H1 (cell line): ENCODE measurements around the gene DUSP7. TPM values are rescaled to one million over a fixed set of nuclear protein-coding genes. Genes with fewer than 3 reads are reported as not detected.

Experiments
- CTCF ChIA-PET: fragments of 300-600 bp; sonication (Branson Sonifier 250); formaldehyde crosslinking; loops from one replicate; lab custom pipeline; 2021; ENCODE audit not compliant: partially characterized antibody; lab: Charles Lee
- POLR2A ChIA-PET: fragments of 300-600 bp; sonication (Branson Sonifier 250); formaldehyde crosslinking; loops from one replicate; lab custom pipeline; 2021; ENCODE audit warnings: inconsistent platforms; ENCODE audit not compliant: partially characterized antibody; lab: Charles Lee
- DNase-seq, 2 experiments: peaks; one replicate each; pipeline versions ENCODE4 v3.0.0 to v3.0.0-alpha.2; 2010 to 2022; ENCODE audit warnings: low spot score in 2 of 2, low read depth in 1 of 2, mixed read lengths in 1 of 2
- FAIRE-seq: peaks from 2 replicates; lab custom pipeline; 2011; peaks lifted over from hg19 to GRCh38; lab: Jason Lieb, UNC
- H2AFZ ChIP-seq: 2 replicates; pipeline ENCODE4 v1.8.1; 2012; ENCODE audit warnings: low read length, inconsistent platforms
- H2AK5ac ChIP-seq: 2 replicates; pipeline ENCODE4 v1.6.1; 2013; ENCODE audit warnings: low read depth, low read length
- H2BK120ac ChIP-seq: replicated peaks from 2 replicates; pipeline ENCODE3; 2013; ENCODE audit warnings: low read depth, low read length, inconsistent platforms
- H2BK12ac ChIP-seq: 2 replicates; pipeline ENCODE4 v1.6.1; 2013; ENCODE audit warnings: low read depth, low read length
- H2BK15ac ChIP-seq: 2 replicates; pipeline ENCODE4 v1.6.1; 2013; ENCODE audit warnings: low read length
- H2BK20ac ChIP-seq: 2 replicates; pipeline ENCODE4 v1.6.1; 2013; ENCODE audit warnings: low read length
- H2BK5ac ChIP-seq: 2 replicates; pipeline ENCODE4 v1.6.1; 2013; ENCODE audit warnings: low read depth, low read length
- H3K14ac ChIP-seq: 2 replicates; pipeline ENCODE4 v1.6.1; 2013; ENCODE audit warnings: inconsistent platforms; ENCODE audit not compliant: insufficient read length
- H3K18ac ChIP-seq: 2 replicates; pipeline ENCODE4 v1.6.1; 2013; ENCODE audit warnings: low read length; ENCODE audit errors: extremely low read depth
- H3K23ac ChIP-seq: 2 replicates; pipeline ENCODE4 v1.6.1; 2013; ENCODE audit warnings: inconsistent platforms; ENCODE audit not compliant: insufficient read length
- H3K23me2 ChIP-seq: 2 replicates; pipeline ENCODE4 v1.6.1; 2013; ENCODE audit warnings: low read depth, low read length
- H3K27ac ChIP-seq: 2 replicates; pipeline ENCODE4 v1.6.1; 2011; ENCODE audit warnings: low read depth, low read length, inconsistent platforms
- H3K27me3 ChIP-seq, 4 experiments: replicated peaks in 1 of 4; 1 replicate in 1 of 4; 2 replicates in 3 of 4; pipeline versions ENCODE4 v1.6.1 to v1.8.1; 2011 to 2013; ENCODE audit warnings: low read length in 3 of 4, mild to moderate bottlenecking in 3 of 4, inconsistent platforms in 2 of 4, mixed read lengths in 2 of 4, moderate library complexity in 1 of 4; ENCODE audit not compliant: control insufficient read depth in 3 of 4, insufficient read depth in 3 of 4; ENCODE audit errors: extremely low read depth in 1 of 4
- H3K36me3 ChIP-seq, 4 experiments: 2 replicates each; pipeline versions ENCODE4 v1.6.1 to v1.8.1; 2011 to 2013; ENCODE audit warnings: mild to moderate bottlenecking in 4 of 4, low read length in 3 of 4, moderate library complexity in 2 of 4, control low read depth in 1 of 4, inconsistent platforms in 1 of 4; ENCODE audit not compliant: insufficient read depth in 4 of 4, control insufficient read depth in 2 of 4
- H3K4ac ChIP-seq: replicated peaks from 2 replicates; pipeline ENCODE3; 2013; ENCODE audit warnings: low read length, low read depth, mixed read lengths, inconsistent platforms; ENCODE audit not compliant: insufficient read length
- H3K4me1 ChIP-seq, 4 experiments: replicated peaks in 1 of 4; 1 replicate in 1 of 4; 2 replicates in 3 of 4; pipeline versions ENCODE4 v1.6.1 to v1.8.1; 2011 to 2013; ENCODE audit warnings: low read length in 3 of 4, inconsistent platforms in 2 of 4, mixed read lengths in 1 of 4; ENCODE audit not compliant: insufficient read depth in 4 of 4, control insufficient read depth in 3 of 4
- H3K4me2 ChIP-seq, 2 experiments: 2 replicates each; pipeline versions ENCODE4 v1.6.1 to v1.8.1; 2011 to 2013; ENCODE audit warnings: low read depth in 2 of 2, low read length in 2 of 2, control low read depth in 1 of 2, inconsistent platforms in 1 of 2, mild to moderate bottlenecking in 1 of 2; ENCODE audit not compliant: insufficient read depth in 1 of 2
- H3K4me3 ChIP-seq, 4 experiments: fragments of 200-600, 300-600 bp in 1 of 4; sonication (generic), shearing (Covaris generic), sonication (Bioruptor Twin) in 1 of 4; 2 replicates each; pipeline versions ENCODE4 v1.5.1 to v1.8.1; 2011 to 2016; ENCODE audit warnings: low read length in 4 of 4, low read depth in 3 of 4, control low read depth in 2 of 4, inconsistent platforms in 2 of 4, mild to moderate bottlenecking in 2 of 4, mixed read lengths in 1 of 4, moderate library complexity in 1 of 4; ENCODE audit not compliant: insufficient read depth in 2 of 4; ENCODE audit errors: extremely low read depth in 1 of 4
- H3K56ac ChIP-seq: replicated peaks from 2 replicates; pipeline ENCODE3; 2013; ENCODE audit warnings: low read depth, mild to moderate bottlenecking, mixed read lengths, low read length, inconsistent platforms; ENCODE audit not compliant: insufficient read length
- H3K79me1 ChIP-seq: 2 replicates; pipeline ENCODE4 v1.6.1; 2013; ENCODE audit warnings: low read depth, low read length, control low read depth
- H3K79me2 ChIP-seq, 2 experiments: 2 replicates each; pipeline versions ENCODE4 v1.6.1 to v1.8.1; 2012 to 2013; ENCODE audit warnings: low read length in 2 of 2, mild to moderate bottlenecking in 2 of 2, inconsistent platforms in 1 of 2; ENCODE audit not compliant: insufficient read depth in 2 of 2, control insufficient read depth in 1 of 2
- H3K9ac ChIP-seq, 4 experiments: replicated peaks in 1 of 4; 1 replicate in 1 of 4; 2 replicates in 3 of 4; pipeline versions ENCODE4 v1.6.1 to v1.8.1; 2011 to 2013; ENCODE audit warnings: low read depth in 3 of 4, low read length in 3 of 4, control low read depth in 2 of 4, mild to moderate bottlenecking in 2 of 4, moderate library complexity in 2 of 4, inconsistent platforms in 1 of 4; ENCODE audit errors: extremely low read depth in 1 of 4
- H3K9me3 ChIP-seq, 2 experiments: 2 replicates each; pipeline versions ENCODE4 v1.6.1 to v1.8.1; 2012 to 2013; ENCODE audit warnings: mild to moderate bottlenecking in 2 of 2, moderate library complexity in 2 of 2, control low read depth in 1 of 2, inconsistent platforms in 1 of 2, low read depth in 1 of 2, low read length in 1 of 2, mixed read lengths in 1 of 2; ENCODE audit not compliant: insufficient read depth in 2 of 2
- H4K20me1 ChIP-seq, 2 experiments: replicated peaks in 1 of 2; 2 replicates each; pipeline versions ENCODE3 to v1.8.1; 2011 to 2013; ENCODE audit warnings: inconsistent platforms in 2 of 2, low read length in 2 of 2, mild to moderate bottlenecking in 1 of 2; ENCODE audit not compliant: insufficient read depth in 2 of 2, control insufficient read depth in 1 of 2
- H4K5ac ChIP-seq: 2 replicates; pipeline ENCODE4 v1.6.1; 2013; ENCODE audit warnings: low read length, low read depth, mixed read lengths, inconsistent platforms; ENCODE audit not compliant: insufficient read length
- H4K8ac ChIP-seq: 2 replicates; pipeline ENCODE4 v1.8.0; 2013; ENCODE audit warnings: mild to moderate bottlenecking, moderate library complexity, low read length, inconsistent platforms; ENCODE audit not compliant: insufficient read depth; ENCODE audit errors: extremely low read depth
- H4K91ac ChIP-seq: replicated peaks from 2 replicates; pipeline ENCODE3; 2013; ENCODE audit warnings: low read length, mixed read lengths, inconsistent platforms; ENCODE audit not compliant: insufficient read length
- CREB1 ChIP-seq: IDR thresholded peaks from 2 replicates; pipeline ENCODE4 v1.6.1; 2012; ENCODE audit warnings: inconsistent platforms
- FOSL1 ChIP-seq: IDR thresholded peaks from 2 replicates; pipeline ENCODE4 v1.6.1; 2011; ENCODE audit warnings: mild to moderate bottlenecking, low read depth, low read length, moderate library complexity; ENCODE audit not compliant: insufficient read depth
- JUND ChIP-seq: IDR thresholded peaks from 2 replicates; pipeline ENCODE4 v1.6.1; 2011; ENCODE audit warnings: mild to moderate bottlenecking, improper control_type of control experiment, low read length
- POU5F1 ChIP-seq: IDR thresholded peaks from 2 replicates; pipeline ENCODE4 v1.6.1; 2011; ENCODE audit warnings: low read depth, mild to moderate bottlenecking, low read length, moderate library complexity
- SP1 ChIP-seq: IDR thresholded peaks from 2 replicates; pipeline ENCODE4 v1.6.1; 2011; ENCODE audit warnings: low read depth, low read length
- WGBS, 2 experiments: shearing (Covaris generic) in 1 of 2; methylation state at CpG; one replicate each; pipeline versions ENCODE4 v1.1.6 to v1.1.7; 2013 to 2015; ENCODE audit warnings: low lambda C conversion rate in 2 of 2, mixed read lengths in 2 of 2, inconsistent platforms in 1 of 2, low coverage in 1 of 2, missing lambda C conversion rate in 1 of 2; ENCODE audit not compliant: insufficient replicate concordance in 2 of 2, insufficient coverage in 1 of 2, insufficient read length in 1 of 2; ENCODE audit errors: extremely low coverage in 1 of 2, missing lambda C conversion rate in 1 of 2; 5-methylcytosine and 5-hydroxymethylcytosine counted together
- polyA plus RNA-seq, 7 experiments: library from polyadenylated mRNA; depleted of rRNA in 3 of 7; stranded (reverse) in 5 of 7; unstranded in 2 of 7; fragments of >200 nt in 5 of 7; fragments of 200-250 nt in 2 of 7; gene quantifications; 1 replicate in 5 of 7; 2 replicates in 1 of 7; 4 replicates in 1 of 7; pipeline versions ENCODE4 v1.2.1 to v1.2.3, GENCODE V29; 2011 to 2013; ENCODE audit warnings: missing spikeins in 2 of 7, mixed read lengths in 2 of 7
- total RNA-seq: library from RNA; stranded (reverse); fragmentation: NEBNext Ultra II Directional; extraction: Animal tissue kit (Norgen Biotek cat#: 25700); gene quantifications from 2 replicates; pipeline ENCODE4 v1.2.1, GENCODE V29; 2021
- TF ChIP-seq, protein P1 (sequence below), 3 experiments: IDR thresholded peaks; 1 replicate in 2 of 3; 2 replicates in 1 of 3; pipeline versions ENCODE4 v1.5.1 to v1.6.1; 2011; ENCODE audit warnings: low read length in 3 of 3, mild to moderate bottlenecking in 3 of 3, inconsistent platforms in 2 of 3, low read depth in 1 of 3, moderate library complexity in 1 of 3; ENCODE audit not compliant: insufficient read depth in 1 of 3; ENCODE audit errors: control extremely low read depth in 1 of 3

DUSP7 gene
- total and polyA plus RNA-seq, 2 of the 8 experiments (the other 6 are each of a cell fraction or from before 2014, with no cell fraction given) = 19.4 to 24.9 TPM

DNA sequence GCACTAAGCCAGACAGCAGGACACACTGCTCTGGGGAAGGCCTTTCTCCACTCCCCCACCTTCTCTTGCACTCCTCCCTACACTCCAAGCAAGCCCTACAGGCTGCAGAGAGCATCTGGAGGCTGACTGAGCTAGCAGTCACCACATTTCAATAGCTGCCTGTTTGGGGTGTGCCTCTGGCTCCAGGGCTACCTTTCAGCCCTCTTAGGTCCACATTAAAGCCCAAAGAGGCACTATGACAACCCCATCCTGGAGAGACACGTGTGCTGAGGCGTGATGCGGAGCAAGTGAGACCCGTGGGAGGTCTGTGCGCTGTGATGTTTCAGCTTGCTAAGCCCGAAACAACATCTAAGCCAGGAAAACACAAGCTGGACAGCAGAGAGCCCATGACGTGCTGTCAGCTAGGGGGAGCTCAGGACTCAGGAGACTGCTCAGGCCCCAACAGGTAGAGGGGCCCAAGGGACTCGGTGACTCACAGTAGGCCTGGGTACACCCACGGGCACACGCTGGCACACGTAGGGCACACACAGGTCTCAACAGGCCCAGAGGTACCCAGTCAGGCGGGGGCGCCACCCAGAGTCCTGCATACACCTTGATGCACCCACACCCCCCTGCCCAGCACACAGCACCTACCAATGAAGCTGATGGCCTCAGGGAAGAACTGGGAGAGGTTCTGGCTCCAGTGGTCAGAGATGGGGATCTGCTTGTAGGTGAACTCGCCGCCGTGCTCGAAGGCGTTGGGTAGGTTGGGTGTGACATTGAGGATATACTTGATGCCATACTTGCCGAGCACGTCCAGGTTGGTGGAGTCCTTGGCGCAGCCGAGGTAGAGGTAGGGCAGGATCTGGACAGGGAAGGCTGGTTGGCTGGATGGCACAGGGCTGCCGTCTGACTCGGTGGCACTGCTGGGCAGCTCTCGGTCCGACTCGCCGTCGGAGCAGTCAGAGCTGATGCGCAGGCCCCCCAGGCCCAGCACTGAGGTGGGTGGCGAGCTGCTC, 2.8 kb downstream of the DUSP7 start:
- Histone ChIP-seq H3K9ac (no peak overlapping the region; a peak in 1 of 7 replicates), H3K14ac (no peak overlapping the region), H2BK12ac (peak overlapping the region; percentile 88; the same call in 1 of the 2 replicates), H2AK5ac (no peak overlapping the region; the same call in 1 of the 2 replicates), H3K56ac (no peak overlapping the region), H4K20me1 (peaks cover 0 to 2% of the 10 kb centered on the region in 2 experiments), H3K4ac (peak overlapping the region; percentile 12), H3K9me3 (no peaks in the 10 kb centered on the region), H3K79me1 (no peaks in the 10 kb centered on the region; the same call in 1 of the 2 replicates), H2AFZ (no peak overlapping the region), H2BK5ac (peak overlapping the region; percentile 89; the same call in 1 of the 2 replicates), H2BK120ac (no peak overlapping the region), H2BK20ac (no peak overlapping the region), H3K36me3 (peaks cover 0 to 11% (median 8%) of the 10 kb centered on the region in 4 experiments; a peak in 5 of 8 replicates), H3K27ac (0 out of 2 replicates have a peak overlapping the region, but pooled peaks have one; percentile 23), H2BK15ac (no peak overlapping the region; the same call in 1 of the 2 replicates), H3K4me3 (no peak overlapping the region), H3K23me2 (peaks cover 21% of the 10 kb centered on the region), H3K4me1 (peaks cover 0 to 29% (median 17%) of the 10 kb centered on the region in 4 experiments; a peak in 6 of 7 replicates), H3K23ac (no peak overlapping the region), H3K27me3 (peaks cover 0 to 15% (median 7%) of the 10 kb centered on the region in 4 experiments; a peak in 6 of 7 replicates), H4K5ac (no peak overlapping the region), H3K79me2 (peaks cover 0 to 2% of the 10 kb centered on the region in 2 experiments; a peak in 1 of 4 replicates), H4K8ac (peak overlapping the region; percentile 19), H3K18ac (peak overlapping the region; percentile 52; the same call in 1 of the 2 replicates), H3K4me2 (peak overlapping the region in 1 of 2 experiments; percentile 41; a peak in 2 of 4 replicates), H4K91ac (peak overlapping the region; percentile 51)
- ChIA-PET POLR2A (interaction anchor here (0.6 to 3.1 kb wide), 18 partner anchors 8 to 226 kb away, joined by 3 to 22 read pairs (median 3); partner anchors contain the start of gene RPL29), CTCF (interaction anchor here (0.7 to 33.0 kb wide), 50 partner anchors 9 to 715 kb away, joined by 3 to 984 read pairs (median 5); partner anchors contain the start of genes ACY1, GPR62 and RPL29)
- DNase-seq (no peak), FAIRE-seq (no peak)
- 91% methylated on average over 31 of the region's 31 CpGs; no CpG with 5 or more reads in 1 of the 2 experiments for WGBS, 2 experiments
- TF ChIP-seq POU5F1 = no peak
- 0 out of 2 replicates have a peak, but pooled peaks have one; percentile 32 for TF ChIP-seq CREB1
- no peak for TF ChIP-seq JUND
- TF ChIP-seq FOSL1 = no peak
- TF ChIP-seq, protein P1, sequence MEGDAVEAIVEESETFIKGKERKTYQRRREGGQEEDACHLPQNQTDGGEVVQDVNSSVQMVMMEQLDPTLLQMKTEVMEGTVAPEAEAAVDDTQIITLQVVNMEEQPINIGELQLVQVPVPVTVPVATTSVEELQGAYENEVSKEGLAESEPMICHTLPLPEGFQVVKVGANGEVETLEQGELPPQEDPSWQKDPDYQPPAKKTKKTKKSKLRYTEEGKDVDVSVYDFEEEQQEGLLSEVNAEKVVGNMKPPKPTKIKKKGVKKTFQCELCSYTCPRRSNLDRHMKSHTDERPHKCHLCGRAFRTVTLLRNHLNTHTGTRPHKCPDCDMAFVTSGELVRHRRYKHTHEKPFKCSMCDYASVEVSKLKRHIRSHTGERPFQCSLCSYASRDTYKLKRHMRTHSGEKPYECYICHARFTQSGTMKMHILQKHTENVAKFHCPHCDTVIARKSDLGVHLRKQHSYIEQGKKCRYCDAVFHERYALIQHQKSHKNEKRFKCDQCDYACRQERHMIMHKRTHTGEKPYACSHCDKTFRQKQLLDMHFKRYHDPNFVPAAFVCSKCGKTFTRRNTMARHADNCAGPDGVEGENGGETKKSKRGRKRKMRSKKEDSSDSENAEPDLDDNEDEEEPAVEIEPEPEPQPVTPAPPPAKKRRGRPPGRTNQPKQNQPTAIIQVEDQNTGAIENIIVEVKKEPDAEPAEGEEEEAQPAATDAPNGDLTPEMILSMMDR (IDR thresholded peaks at IDR 0.05; ENCODE audit: control extremely low read depth in 1 of 3, insufficient read depth in 1 of 3, low read depth in 1 of 3, low read length in 3 of 3) = peak in 2 of 3 experiments; percentile 41 to 57; a peak in 3 of 4 replicates
- no peak for TF ChIP-seq SP1
